ENCODE results near the gene TMOD3. TPM values are rescaled to one million over a fixed set of nuclear protein-coding genes. Genes with fewer than 3 reads are reported as not detected.

Gene TMOD3
- total and polyA plus RNA-seq, 2 of the 4 experiments (the other 2 are of a cell fraction): 10.7 to 22.0 TPM

DNA sequence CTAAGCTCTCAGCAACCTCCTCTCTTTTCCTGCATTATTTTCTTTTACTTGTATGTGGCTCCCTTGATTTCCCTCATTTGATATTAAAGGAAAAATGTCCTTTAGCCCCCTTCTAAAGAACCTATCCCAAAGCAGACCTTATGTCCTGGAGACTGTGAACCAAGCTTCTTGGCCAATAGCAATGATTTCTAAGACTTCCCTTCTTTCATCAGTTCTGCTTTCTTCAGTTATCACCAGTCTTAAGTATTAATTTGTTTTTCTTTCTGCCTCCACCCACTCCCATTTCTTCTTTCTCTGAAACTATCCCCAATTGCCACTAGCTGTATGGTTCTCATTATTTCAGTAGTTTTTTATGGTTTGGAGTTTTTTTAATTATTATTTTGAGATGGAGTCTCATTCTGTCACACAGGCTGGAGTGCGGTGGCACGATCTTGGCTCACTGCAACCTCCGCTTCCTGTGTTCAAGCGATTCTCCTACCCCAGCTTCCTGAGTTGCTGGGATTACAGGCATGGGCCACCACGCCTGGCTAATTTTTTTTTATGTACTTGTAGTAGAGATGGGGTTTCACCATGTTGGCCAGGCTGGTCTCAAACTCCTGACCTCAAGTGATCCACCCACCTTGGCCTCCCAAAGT lies 12.1 kb downstream of the TMOD3 start:
- ChIA-PET POLR2A (ENCODE audit: unreplicated experiment) (interaction anchor here (0.5 kb wide), 1 partner anchor 11 kb away, joined by 3 read pairs; no protein-coding TSS in a partner anchor), CTCF (no interaction called here)
- Histone ChIP-seq H3K4me1 (ENCODE audit: control insufficient read depth, insufficient read depth, low read length) (peaks cover 27% of the 10 kb centered on the region), H3K9me1 (ENCODE audit: insufficient read depth, low read length) (peaks cover 22% of the 10 kb centered on the region), H3K4me3 (ENCODE audit: insufficient read depth, low read depth, low read length) (no peak overlapping the region), H3K4me2 (ENCODE audit: low read depth, low read length) (no peak overlapping the region), H2BK120ac (ENCODE audit: low read depth, low read length) (no peak overlapping the region), H3K27me3 (ENCODE audit: control insufficient read depth, insufficient read depth, low read length) (no peaks in the 10 kb centered on the region), H2AK9ac (replicated peaks; ENCODE audit: low read depth, low read length, poor library complexity) (no peak overlapping the region), H2BK15ac (ENCODE audit: low read depth, low read length) (no peak overlapping the region), H4K91ac (ENCODE audit: insufficient read depth, low read depth, low read length) (no peak overlapping the region), H3K79me1 (ENCODE audit: low read depth in 1 of 2, low read length in 2 of 2) (peaks cover 15 to 83% of the 10 kb centered on the region in 2 experiments; a peak in 3 of 4 replicates), H2AFZ (replicated peaks; ENCODE audit: low read length, poor library complexity) (no peak overlapping the region), H3K23ac (ENCODE audit: low read depth, low read length) (no peak overlapping the region), H3K36me3 (ENCODE audit: control insufficient read depth, insufficient read depth, low read length) (no peaks in the 10 kb centered on the region), H3K9ac (ENCODE audit: low read depth, low read length) (no peak overlapping the region), H3K4ac (ENCODE audit: low read depth, low read length) (no peak overlapping the region), H4K8ac (ENCODE audit: low read depth in 2 of 2, low read length in 2 of 2) (no peak overlapping the region), H2BK20ac (ENCODE audit: low read depth, low read length) (no peak overlapping the region), H3K27ac (ENCODE audit: insufficient read depth, low read length) (no peak overlapping the region), H3K18ac (ENCODE audit: low read depth, low read length) (no peak overlapping the region), H2BK5ac (ENCODE audit: low read depth, low read length, poor library complexity, severe bottlenecking) (no peak overlapping the region), H3K56ac (ENCODE audit: extremely low read depth, insufficient read depth, low read length) (no peak overlapping the region), H4K20me1 (ENCODE audit: insufficient read depth, low read length) (peaks cover 84% of the 10 kb centered on the region), H3K14ac (replicated peaks; ENCODE audit: low read depth, low read length) (no peak overlapping the region), H4K5ac (ENCODE audit: low read depth, low read length) (no peak overlapping the region), H3K9me3 (ENCODE audit: control insufficient read depth, insufficient read depth, low read length) (no peaks in the 10 kb centered on the region), H2AK5ac (ENCODE audit: low read depth, low read length) (no peak overlapping the region)
- no peak for DNase-seq
- dilution Hi-C loops (cut with HindIII; ENCODE audit: low sequenced_read_pairs, unreplicated experiment): no loop called here
- TF ChIP-seq RAD21 (IDR thresholded peaks at IDR 0.05; ENCODE audit: low read length) (no peak), RFX5 (IDR thresholded peaks at IDR 0.05; ENCODE audit: low read depth, low read length) (no peak)
- intact Hi-C loops (cut with micrococcal nuclease): no loop called here
- no TSS peak for BruUV-seq (replicated peaks)
- no CpG with 5 or more reads among the region's 5 CpGs for WGBS, 2 experiments (ENCODE audit: extremely low coverage in 2 of 2, insufficient read length in 1 of 2)
- in situ Hi-C loops (cut with MboI; ENCODE audit: low sequenced_read_pairs): no loop called here
- ATAC-seq (ENCODE audit: low read depth): no peak

All from IMR-90 (cell line).